Adrenal gland (tissue), 12 donors: ENCODE measurements around the gene BRD4. TPM values are rescaled to one million over a fixed set of nuclear protein-coding genes. Genes with fewer than 3 reads are reported as not detected.

ENCODE experiments used
- DNase-seq, 7 donors: peaks; one replicate each; pipeline ENCODE4 v3.0.0-alpha.2; 2019 to 2020
- H3K27ac ChIP-seq, 5 donors: fragments of 200-600 bp; sonication (generic) in 4 of 5; 1 replicate in 3 of 5; 2 replicates in 2 of 5; pipeline versions ENCODE4 v1.5.1 to v1.8.0; 2016 to 2020; ENCODE audit warnings: mild to moderate bottlenecking in 1 of 5
- H3K27me3 ChIP-seq: fragments of 200-600 bp; 2 replicates; pipeline ENCODE4 v1.8.0; 2021
- H3K36me3 ChIP-seq, 2 donors: fragments of 200-600 bp; replicated peaks in 1 of 2; 1 replicate in 1 of 2; 2 replicates in 1 of 2; pipeline versions ENCODE4 v1.5.1 to v1.8.0; 2018 to 2022
- H3K4me1 ChIP-seq, 2 donors: fragments of 200-600 bp; replicated peaks in 1 of 2; 1 replicate in 1 of 2; 2 replicates in 1 of 2; pipeline versions ENCODE4 v1.5.1 to v1.8.0; 2018 to 2021
- H3K4me3 ChIP-seq, 4 donors: fragments of 200-600 bp; sonication (generic) in 3 of 4; one replicate each; pipeline ENCODE4 v1.5.1; 2016 to 2018
- H3K9me3 ChIP-seq, 3 donors: fragments of 200-600 bp; sonication (generic) in 1 of 3; replicated peaks in 1 of 3; 1 replicate in 2 of 3; 2 replicates in 1 of 3; pipeline versions ENCODE4 v1.5.1 to v1.8.0; 2016 to 2021
- POLR2A ChIP-seq, 2 donors: fragments of 450-650 bp; IDR thresholded peaks; one replicate each; pipeline ENCODE4 v1.6.1; 2017; ENCODE audit warnings: antibody characterized with exemption in 2 of 2, mild to moderate bottlenecking in 2 of 2, moderate library complexity in 1 of 2
- WGBS, 4 donors: extraction: QIAGEN DNeasy Blood & Tissue Kit in 2 of 4; methylation state at CpG; one replicate each; pipeline versions ENCODE4 v1.1.5 to v1.1.7; 2013 to 2017; 5-methylcytosine and 5-hydroxymethylcytosine counted together
- intact Hi-C, 2 donors: fragments of 100-400 bp; cut with DNase I; formaldehyde crosslinking; loops; one replicate each; pipeline versions ENCODE4 v1.14.1 to v1.15.0; 2022 to 2023
- polyA plus RNA-seq, 3 donors: library from polyadenylated mRNA; stranded (reverse); fragments of 200-250 nt in 2 of 3; fragments of 350-450 nt in 1 of 3; fragmentation: Illumina TruSeq in 1 of 3; extraction: RNeasy Lipid Tissue Mini Kit (QIAGEN cat#74804) in 1 of 3; gene quantifications; one replicate each; pipeline ENCODE4 v1.2.3, GENCODE V29; 2013 to 2014
- total RNA-seq, 9 donors: library from RNA; depleted of rRNA in 4 of 9; stranded (reverse); fragments of >200 nt in 4 of 9; fragments of 120-200 nt in 1 of 9; fragmentation: NEBNext Ultra II Directional in 1 of 9; extraction: Animal tissue kit (Norgen Biotek cat#: 25700) in 1 of 9; gene quantifications; one replicate each; pipeline versions ENCODE4 v1.1.0 to v1.2.4, GENCODE V29; 2013 to 2023
- TF ChIP-seq, protein P1 (sequence below), 6 experiments: fragments of 450-650 bp in 4 of 6; fragments of 200-600 bp in 2 of 6; sonication (generic) in 1 of 6; IDR thresholded peaks; 1 replicate in 5 of 6; 2 replicates in 1 of 6; pipeline versions ENCODE4 v1.5.1 to v1.8.0; 2016 to 2021; ENCODE audit warnings: antibody characterized with exemption in 6 of 6, mild to moderate bottlenecking in 2 of 6, moderate library complexity in 1 of 6
- donor health status: healthy with polysubstance abuse.
- donor health status: Bipolar disorder and iron deficiency.
- donor health status: DM: yes; HTN: yes; CAD: no.
- donor health status: DM: no; HTN: no; CAD: no.
- donor health status: DM: no; HTN: no; CAD: no.
- donor health status: DM: yes; HTN: yes; CAD: no.

BRD4 gene
- total and polyA plus RNA-seq, 12 donors: 10.1 to 109 (median 34.9) TPM

GRCh38 chr19:15330801-15331418, 1.4 kb downstream of the BRD4 start:
- Histone ChIP-seq H3K27me3 (no peaks in the 10 kb centered on the region), H3K9me3 (no peaks in the 10 kb centered on the region), H3K27ac (peak overlapping the region; percentile 81 to 100 (median 93)), H3K4me3 (peak overlapping the region; percentile 70 to 99 (median 84)), H3K36me3 (no peaks in the 10 kb centered on the region), H3K4me1 (peaks cover 54 to 61% of the 10 kb centered on the region in 2 donors)
- TF ChIP-seq, protein P1, sequence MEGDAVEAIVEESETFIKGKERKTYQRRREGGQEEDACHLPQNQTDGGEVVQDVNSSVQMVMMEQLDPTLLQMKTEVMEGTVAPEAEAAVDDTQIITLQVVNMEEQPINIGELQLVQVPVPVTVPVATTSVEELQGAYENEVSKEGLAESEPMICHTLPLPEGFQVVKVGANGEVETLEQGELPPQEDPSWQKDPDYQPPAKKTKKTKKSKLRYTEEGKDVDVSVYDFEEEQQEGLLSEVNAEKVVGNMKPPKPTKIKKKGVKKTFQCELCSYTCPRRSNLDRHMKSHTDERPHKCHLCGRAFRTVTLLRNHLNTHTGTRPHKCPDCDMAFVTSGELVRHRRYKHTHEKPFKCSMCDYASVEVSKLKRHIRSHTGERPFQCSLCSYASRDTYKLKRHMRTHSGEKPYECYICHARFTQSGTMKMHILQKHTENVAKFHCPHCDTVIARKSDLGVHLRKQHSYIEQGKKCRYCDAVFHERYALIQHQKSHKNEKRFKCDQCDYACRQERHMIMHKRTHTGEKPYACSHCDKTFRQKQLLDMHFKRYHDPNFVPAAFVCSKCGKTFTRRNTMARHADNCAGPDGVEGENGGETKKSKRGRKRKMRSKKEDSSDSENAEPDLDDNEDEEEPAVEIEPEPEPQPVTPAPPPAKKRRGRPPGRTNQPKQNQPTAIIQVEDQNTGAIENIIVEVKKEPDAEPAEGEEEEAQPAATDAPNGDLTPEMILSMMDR (IDR thresholded peaks at IDR 0.05): peak in 1 of 6 experiments; percentile 5
- TF ChIP-seq POLR2A (IDR thresholded peaks at IDR 0.05): peak in 1 of 2 donors; percentile 45
- peak in 6 of 7 donors; percentile 41 to 65 (median 54) for DNase-seq
- intact Hi-C loops: loop anchor here in 1 of 2 donors (5.0 kb wide), 1 partner anchor 69 kb away; no protein-coding TSS in a partner anchor
- WGBS, 4 donors: 4 to 5% (median 5%) methylated on average over 17 of the region's 17 CpGs

DNA sequence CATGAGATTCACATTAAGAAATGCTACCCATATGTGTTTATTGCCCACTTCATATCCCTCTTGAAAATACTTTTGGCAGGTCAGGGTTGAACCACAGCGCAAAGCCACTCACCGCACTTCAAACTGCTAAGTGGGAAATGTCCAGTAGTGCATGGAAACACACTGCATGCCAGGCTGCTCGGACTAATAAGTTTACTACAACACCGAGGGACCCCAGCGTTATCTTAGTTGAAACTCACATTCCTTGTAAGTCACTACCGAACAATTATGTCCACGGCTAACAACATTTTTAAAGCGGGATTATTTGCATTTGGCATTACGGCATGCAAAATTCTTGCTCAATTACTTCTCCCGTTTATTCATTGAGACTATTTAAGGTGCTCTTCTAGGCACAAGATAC, 4.0 kb downstream of the BRD4 start:
- peak overlapping the region in 1 of 5 donors; percentile 17 for H3K27ac ChIP-seq

GRCh38 chr19:15324791-15325519, 7.4 kb downstream of the BRD4 start:
- TF ChIP-seq, protein P1 (IDR thresholded peaks at IDR 0.05): no peak
- TF ChIP-seq POLR2A (IDR thresholded peaks at IDR 0.05): peak in 1 of 2 donors; percentile 15
- no peaks in the 10 kb centered on the region for H3K9me3 ChIP-seq
- no peaks in the 10 kb centered on the region for H3K27me3 ChIP-seq
- DNase-seq: peak; percentile 40 to 82 (median 73)
- 9 to 20% (median 15%) methylated on average over 6 of the region's 6 CpGs for WGBS, 4 donors
- peaks cover 88 to 95% of the 10 kb centered on the region in 2 donors for H3K4me1 ChIP-seq
- H3K27ac ChIP-seq: peak overlapping the region; percentile 1 to 83 (median 75)
- intact Hi-C loops: loop anchor here in 1 of 2 donors (5.0 kb wide), 1 partner anchor 48 kb away; no protein-coding TSS in a partner anchor
- H3K4me3 ChIP-seq: peak overlapping the region in 1 of 4 donors; percentile 24
- no peaks in the 10 kb centered on the region for H3K36me3 ChIP-seq

More for the DNA sequence above, 4.0 kb downstream of the BRD4 start:
- Histone ChIP-seq H3K9me3 (no peaks in the 10 kb centered on the region), H3K4me1 (peaks cover 72 to 80% of the 10 kb centered on the region in 2 donors), H3K4me3 (no peak overlapping the region), H3K27me3 (no peaks in the 10 kb centered on the region), H3K36me3 (no peaks in the 10 kb centered on the region)
- WGBS, 4 donors: 59 to 69% (median 63%) methylated on average over 10 of the region's 10 CpGs
- intact Hi-C loops: no loop called here
- no peak for TF ChIP-seq POLR2A (IDR thresholded peaks at IDR 0.05)
- TF ChIP-seq, protein P1 (IDR thresholded peaks at IDR 0.05): no peak
- no peak for DNase-seq
